ENCODE results near the gene OR7G3.

OR7G3 gene

GRCh38 chr19:9126900-9127405 is at the start of gene OR7G3:
Gene OR7G3 (minus strand): TSS chr19:9126950. CDS start chr19:9126950, 0 bp downstream.
- no peak for DNase-seq

- DNase-seq: no peak
These were observed 48.6 kb upstream of the OR7G3 start for GRCh38 chr19:9175326-9175725.

- no peak for DNase-seq
These were observed 44.7 kb upstream of the OR7G3 start for GRCh38 chr19:9171393-9171991.

GRCh38 chr19:9166846-9167245 is 40.1 kb upstream of the OR7G3 start:
- no peak for DNase-seq

GRCh38 chr19:9165261-9165660 is 38.5 kb upstream of the OR7G3 start:
- DNase-seq: no peak

GRCh38 chr19:9161427-9161826 is 34.7 kb upstream of the OR7G3 start:
- DNase-seq: no peak

GRCh38 chr19:9159891-9160290 is 33.1 kb upstream of the OR7G3 start:
- no peak for DNase-seq

- no peak for DNase-seq
These were observed 29.6 kb upstream of the OR7G3 start for GRCh38 chr19:9156304-9156703.

- no peak for DNase-seq
These were observed 28.8 kb upstream of the OR7G3 start for GRCh38 chr19:9155591-9155990.

- DNase-seq: no peak
These were observed 24.6 kb upstream of the OR7G3 start for GRCh38 chr19:9151367-9151766.

GRCh38 chr19:9150650-9151049 is 23.9 kb upstream of the OR7G3 start:
- DNase-seq: no peak

- no peak for DNase-seq
These were observed 23.2 kb upstream of the OR7G3 start for GRCh38 chr19:9149997-9150396.

- no peak for DNase-seq
These were observed 21.9 kb upstream of the OR7G3 start for GRCh38 chr19:9148697-9149096.

- DNase-seq: no peak
These were observed 20.1 kb upstream of the OR7G3 start for GRCh38 chr19:9146882-9147281.

GRCh38 chr19:9144920-9145319 is 18.2 kb upstream of the OR7G3 start:
- no peak for DNase-seq

GRCh38 chr19:9140159-9140874 is 13.6 kb upstream of the OR7G3 start, which contains the start of gene ZNF317:
Gene ZNF317 (plus strand): TSS chr19:9140397. CDS start chr19:9156017, 15,620 bp downstream.
- DNase-seq: peak; percentile 81 to 90

GRCh38 chr19:9139609-9140158 is 12.9 kb upstream of the OR7G3 start:
- DNase-seq: no peak

- no peak for DNase-seq
These were observed 5.7 kb upstream of the OR7G3 start for GRCh38 chr19:9132422-9132821.

- DNase-seq: no peak
These were observed 4.2 kb upstream of the OR7G3 start for GRCh38 chr19:9130965-9131364.

GRCh38 chr19:9128171-9128570 is 1.4 kb upstream of the OR7G3 start:
- no peak for DNase-seq

GRCh38 chr19:9116547-9116946 is 10.2 kb downstream of the OR7G3 start:
- no peak for DNase-seq

- DNase-seq: no peak
These were observed 11.4 kb downstream of the OR7G3 start, which contains the start of gene OR7G1 for GRCh38 chr19:9115307-9115813. Gene OR7G1 (minus strand): TSS chr19:9115763. CDS start chr19:9115763, 0 bp downstream.

- no peak for DNase-seq
These were observed 16.8 kb downstream of the OR7G3 start for GRCh38 chr19:9109959-9110358.

GRCh38 chr19:9107375-9107774 is 19.4 kb downstream of the OR7G3 start, which contains the start of gene OR7G2:
Gene OR7G2 (minus strand): TSS chr19:9107475. CDS start chr19:9103243, 4,232 bp downstream.
- no peak for DNase-seq
